ENCODE data around the gene GALNTL6. TPM values are rescaled to one million over a fixed set of nuclear protein-coding genes. Genes with fewer than 3 reads are reported as not detected.

GALNTL6 gene
- total RNA-seq, 2 donors from 2014 or later: 0.19 to 0.20 TPM

GRCh38 chr4:172068506-172068905 lies 255.3 kb downstream of the GALNTL6 start:
- Histone ChIP-seq H3K9me3 (no peaks in the 10 kb centered on the region), H3K4me1 (no peaks in the 10 kb centered on the region), H3K4me3 (no peak overlapping the region), H3K27me3 (no peaks in the 10 kb centered on the region), H3K9ac (ENCODE audit: low read depth in 2 of 2, low read length in 2 of 2) (no peak overlapping the region), H3K36me3 (no peaks in the 10 kb centered on the region), H3K27ac (no peak overlapping the region)
- intact Hi-C loops (cut with DNase I): no loop called here
- DNase-seq: no peak
- no peak for TF ChIP-seq CTCF (IDR thresholded peaks at IDR 0.05)

GRCh38 chr4:172073590-172073989 lies 260.4 kb downstream of the GALNTL6 start:
- Histone ChIP-seq H3K9ac (ENCODE audit: low read depth in 2 of 2, low read length in 2 of 2) (no peak overlapping the region), H3K27me3 (no peaks in the 10 kb centered on the region), H3K27ac (no peak overlapping the region), H3K4me1 (no peaks in the 10 kb centered on the region), H3K9me3 (no peaks in the 10 kb centered on the region), H3K4me3 (no peak overlapping the region), H3K36me3 (no peaks in the 10 kb centered on the region)
- intact Hi-C loops (cut with DNase I): no loop called here
- no peak for DNase-seq
- TF ChIP-seq CTCF (IDR thresholded peaks at IDR 0.05): no peak

DNA sequence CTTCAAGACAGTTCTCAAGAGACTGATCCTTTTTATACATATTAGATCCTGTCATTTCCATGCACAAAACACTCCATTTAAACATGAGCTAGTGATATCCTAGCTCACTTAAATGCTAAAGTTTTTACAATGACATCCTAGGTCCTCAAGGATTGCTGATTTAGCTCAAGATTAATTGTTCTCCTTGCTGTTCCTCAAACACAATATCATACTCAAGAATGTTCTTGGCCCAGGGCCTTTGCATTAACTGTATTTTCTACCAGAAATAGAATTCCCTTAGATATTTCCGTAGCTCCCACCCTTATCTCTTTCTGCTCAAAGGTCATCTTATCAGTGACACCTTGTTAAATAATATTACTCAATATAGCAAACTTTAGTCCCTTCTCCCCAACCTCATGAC lies 270.1 kb downstream of the GALNTL6 start:
- TF ChIP-seq CTCF (IDR thresholded peaks at IDR 0.05): no peak
- no peaks in the 10 kb centered on the region for H3K4me1 ChIP-seq
- H3K36me3 ChIP-seq: no peaks in the 10 kb centered on the region
- H3K27ac ChIP-seq: no peak overlapping the region
- H3K9me3 ChIP-seq: no peaks in the 10 kb centered on the region
- intact Hi-C loops (cut with DNase I): no loop called here
- no peak overlapping the region for H3K4me3 ChIP-seq
- H3K9ac ChIP-seq (ENCODE audit: low read depth in 2 of 2, low read length in 2 of 2): no peak overlapping the region
- no peaks in the 10 kb centered on the region for H3K27me3 ChIP-seq
- no peak for DNase-seq

DNA sequence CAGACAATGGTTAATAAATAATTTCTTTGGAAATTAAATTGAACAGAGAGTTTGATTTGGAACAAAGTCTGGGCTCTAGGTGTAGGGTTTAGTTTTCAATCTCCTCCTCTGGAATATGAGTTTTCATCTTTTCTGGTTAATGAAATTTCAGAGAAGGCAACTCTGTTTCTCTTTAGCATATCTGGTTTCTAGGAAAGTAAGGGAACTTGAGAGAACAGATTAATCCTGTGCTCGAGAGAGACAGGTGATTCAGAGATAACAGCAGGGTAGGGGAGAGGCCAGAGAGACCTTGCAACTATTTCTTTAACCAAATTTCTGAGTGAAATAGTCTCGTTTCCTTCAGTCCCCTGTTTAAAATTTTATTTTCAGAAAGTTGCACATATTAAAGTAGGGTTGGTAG lies 275.4 kb downstream of the GALNTL6 start:
- Histone ChIP-seq H3K4me1 (no peaks in the 10 kb centered on the region), H3K27me3 (no peaks in the 10 kb centered on the region), H3K4me3 (no peak overlapping the region), H3K36me3 (no peaks in the 10 kb centered on the region), H3K27ac (no peak overlapping the region), H3K9me3 (no peaks in the 10 kb centered on the region), H3K9ac (ENCODE audit: low read depth in 2 of 2, low read length in 2 of 2) (no peak overlapping the region)
- DNase-seq: no peak
- intact Hi-C loops (cut with DNase I): no loop called here
- no peak for TF ChIP-seq CTCF (IDR thresholded peaks at IDR 0.05)

- Histone ChIP-seq H3K27ac (no peak overlapping the region), H3K4me3 (no peak overlapping the region), H3K4me1 (no peaks in the 10 kb centered on the region), H3K9me3 (no peaks in the 10 kb centered on the region), H3K27me3 (no peaks in the 10 kb centered on the region), H3K9ac (ENCODE audit: low read depth in 2 of 2, low read length in 2 of 2) (no peak overlapping the region), H3K36me3 (no peaks in the 10 kb centered on the region)
- intact Hi-C loops (cut with DNase I): no loop called here
- no peak for TF ChIP-seq CTCF (IDR thresholded peaks at IDR 0.05)
- no peak for DNase-seq
Observed at GRCh38 chr4:172095161-172095560, 282.0 kb downstream of the GALNTL6 start.

- H3K27ac ChIP-seq: no peak overlapping the region
- no peak for TF ChIP-seq CTCF (IDR thresholded peaks at IDR 0.05)
- H3K9ac ChIP-seq (ENCODE audit: low read depth in 2 of 2, low read length in 2 of 2): no peak overlapping the region
- H3K36me3 ChIP-seq: no peaks in the 10 kb centered on the region
- H3K4me3 ChIP-seq: no peak overlapping the region
- no peaks in the 10 kb centered on the region for H3K9me3 ChIP-seq
- H3K27me3 ChIP-seq: no peaks in the 10 kb centered on the region
- intact Hi-C loops (cut with DNase I): no loop called here
- H3K4me1 ChIP-seq: no peaks in the 10 kb centered on the region
- no peak for DNase-seq
Observed at GRCh38 chr4:172096786-172097185, 283.6 kb downstream of the GALNTL6 start.
